ENCODE measurements around the gene SND1. TPM values are rescaled to one million over a fixed set of nuclear protein-coding genes. Genes with fewer than 3 reads are reported as not detected.

The SND1 gene
- total RNA-seq, 1 experiment from 2014 or later = 218 TPM

GRCh38 chr7:127899411-127899810, 247.4 kb downstream of the SND1 start:
- H3K79me2 ChIP-seq (ENCODE audit: insufficient read depth, low read length) = peaks cover 1% of the 10 kb centered on the region; the same call in 1 of the 2 replicates
- WGBS (ENCODE audit: extremely low coverage, insufficient read length, low lambda C conversion rate) = 100% methylated on average over 1 of the region's 2 CpGs

More at GRCh38 chr7:127899411-127899810, 247.4 kb downstream of the SND1 start:
- Histone ChIP-seq H3K4ac (ENCODE audit: low read depth, low read length) (no peak overlapping the region), H3K4me1 (ENCODE audit: insufficient read depth, low read length) (peaks cover 35% of the 10 kb centered on the region), H2BK120ac (ENCODE audit: low read depth, low read length, poor library complexity, severe bottlenecking) (no peak overlapping the region), H3K27ac (ENCODE audit: insufficient read length, low read depth, low read length) (no peak overlapping the region), H3K23me2 (ENCODE audit: insufficient read length, low read depth, low read length, poor library complexity, severe bottlenecking) (no peaks in the 10 kb centered on the region), H3K79me1 (ENCODE audit: insufficient read depth, low read depth, low read length, poor library complexity, severe bottlenecking) (peaks cover 3% of the 10 kb centered on the region), H4K8ac (replicated peaks; ENCODE audit: insufficient read length, low read depth, low read length) (no peak overlapping the region), H4K5ac (ENCODE audit: insufficient read length, low read depth, low read length) (no peak overlapping the region), H3T11ph (ENCODE audit: low read length) (no peak overlapping the region), H4K20me1 (ENCODE audit: control insufficient read depth, insufficient read depth, insufficient read length) (no peaks in the 10 kb centered on the region), H2AFZ (ENCODE audit: low read length) (no peak overlapping the region), H3K23ac (ENCODE audit: insufficient read length, low read depth, low read length) (no peak overlapping the region), H3K14ac (ENCODE audit: insufficient read depth, low read length) (no peak overlapping the region), H2BK20ac (ENCODE audit: low read depth, low read length, poor library complexity, severe bottlenecking) (no peak overlapping the region), H2AK5ac (ENCODE audit: insufficient read length, low read length) (no peak overlapping the region), H4K91ac (ENCODE audit: insufficient read length, low read depth, low read length) (no peak overlapping the region), H3K4me2 (ENCODE audit: insufficient read depth, insufficient read length, low read length) (no peak overlapping the region), H3K9me3 (ENCODE audit: control insufficient read depth, low read depth, low read length) (no peaks in the 10 kb centered on the region), H3K56ac (ENCODE audit: insufficient read length, low read depth, low read length) (no peak overlapping the region), H2BK15ac (ENCODE audit: low read depth, low read length) (no peak overlapping the region), H2BK5ac (ENCODE audit: insufficient read length, low read length) (no peak overlapping the region), H3K18ac (ENCODE audit: insufficient read length, low read depth, low read length) (no peak overlapping the region), H2BK12ac (ENCODE audit: insufficient read length, low read depth, low read length) (no peak overlapping the region), H3K9ac (ENCODE audit: extremely low read depth, insufficient read length, low read length) (no peak overlapping the region), H3K27me3 (ENCODE audit: insufficient read depth, low read length) (no peaks in the 10 kb centered on the region)
- H3K27me3 Mint-ChIP-seq (ENCODE audit: low read depth) = no peaks in the 10 kb centered on the region
- no peak overlapping the region for H3K4me3 Mint-ChIP-seq
- H3K27ac Mint-ChIP-seq = no peak overlapping the region; a peak in 2 of 7 replicates
- DNase-seq = no peak
- peaks cover 44 to 49% of the 10 kb centered on the region in 2 experiments for H3K4me1 Mint-ChIP-seq
- TF ChIP-seq CTCF (conservative IDR thresholded peaks at IDR 0.05) = no peak
- no peaks in the 10 kb centered on the region for H3K9me3 Mint-ChIP-seq
- H3K36me3 Mint-ChIP-seq (ENCODE audit: insufficient read depth in 1 of 3, low read depth in 3 of 3) = peaks cover 0 to 3% (median 0%) of the 10 kb centered on the region in 3 experiments; a peak in 1 of 7 replicates

All from H9 (cell line).